Large intestine (tissue), 3 donors: ENCODE results near the gene RASA2. TPM values are rescaled to one million over a fixed set of nuclear protein-coding genes. Genes with fewer than 3 reads are reported as not detected.

Experiments used
- DNase-seq, 2 donors: peaks; one replicate each; pipeline versions ENCODE4 v3.0.0 to v3.0.0-alpha.2; 2013
- H3K27ac ChIP-seq: one replicate; pipeline ENCODE4 v1.5.1; 2013; ENCODE audit warnings: low read length
- H3K27me3 ChIP-seq: 2 replicates; pipeline ENCODE4 v1.6.1; 2013; ENCODE audit warnings: low read length; ENCODE audit not compliant: control insufficient read depth, insufficient read depth
- H3K36me3 ChIP-seq: 2 replicates; pipeline ENCODE4 v1.6.1; 2013; ENCODE audit warnings: low read length; ENCODE audit not compliant: control insufficient read depth, insufficient read depth
- H3K4me1 ChIP-seq: one replicate; pipeline ENCODE4 v1.6.1; 2013; ENCODE audit warnings: low read length; ENCODE audit not compliant: control insufficient read depth, insufficient read depth
- H3K4me3 ChIP-seq: one replicate; pipeline ENCODE4 v1.5.1; 2013; ENCODE audit warnings: low read length
- H3K9me3 ChIP-seq: one replicate; pipeline ENCODE4 v1.6.1; 2013; ENCODE audit warnings: mild to moderate bottlenecking, low read depth, low read length, moderate library complexity; ENCODE audit not compliant: control insufficient read depth
- WGBS: methylation state at CpG from one replicate; pipeline ENCODE4 v1.1.5; 2013; ENCODE audit warnings: low lambda C conversion rate; ENCODE audit not compliant: insufficient coverage; 5-methylcytosine and 5-hydroxymethylcytosine counted together
- polyA plus RNA-seq: library from polyadenylated mRNA; unstranded; fragments of 120-200 nt; gene quantifications from one replicate; pipeline ENCODE4 v1.2.1, GENCODE V29; 2013

Gene RASA2
- polyA plus RNA-seq, 1 donor, result 17.8 TPM

GRCh38 chr3:141511361-141511760, 24.5 kb downstream of the RASA2 start:
- Histone ChIP-seq H3K4me1 (no peaks in the 10 kb centered on the region), H3K27ac (no peak overlapping the region), H3K27me3 (no peaks in the 10 kb centered on the region), H3K36me3 (peaks cover 8% of the 10 kb centered on the region), H3K4me3 (no peak overlapping the region), H3K9me3 (no peaks in the 10 kb centered on the region)
- DNase-seq, result no peak
- WGBS, result 100% methylated on average over 1 of the region's 4 CpGs

- Histone ChIP-seq H3K9me3 (no peaks in the 10 kb centered on the region), H3K4me3 (no peak overlapping the region), H3K27ac (no peak overlapping the region), H3K27me3 (no peaks in the 10 kb centered on the region), H3K4me1 (no peaks in the 10 kb centered on the region), H3K36me3 (peaks cover 20% of the 10 kb centered on the region)
- no peak for DNase-seq
Observed at GRCh38 chr3:141514382-141514781, 27.6 kb downstream of the RASA2 start.

DNA sequence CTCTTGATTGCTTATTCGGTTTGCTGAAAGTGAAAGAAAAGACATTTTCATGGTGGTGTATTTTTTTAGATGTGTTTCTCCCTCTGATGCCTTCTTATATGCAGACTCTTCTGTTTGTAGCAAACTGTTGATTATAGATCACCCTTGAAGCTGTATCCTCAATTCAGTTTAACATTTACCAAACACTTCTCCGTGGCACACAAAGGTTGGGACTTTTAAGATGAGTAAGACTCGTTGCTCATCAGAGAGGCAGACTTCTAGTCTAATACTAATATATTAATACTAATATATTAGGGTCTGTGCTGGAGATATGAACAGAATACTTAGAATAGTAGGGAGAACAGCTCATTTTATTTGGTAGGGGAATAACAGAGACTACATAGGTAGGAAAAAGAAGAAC, 32.8 kb downstream of the RASA2 start:
- DNase-seq, result no peak
- Histone ChIP-seq H3K27ac (no peak overlapping the region), H3K4me3 (no peak overlapping the region), H3K27me3 (no peaks in the 10 kb centered on the region), H3K4me1 (no peaks in the 10 kb centered on the region), H3K36me3 (peaks cover 26% of the 10 kb centered on the region), H3K9me3 (no peaks in the 10 kb centered on the region)
- WGBS, result 100% methylated on average over 1 of the region's 3 CpGs

GRCh38 chr3:141521781-141522180, 35.0 kb downstream of the RASA2 start:
- Histone ChIP-seq H3K27me3 (no peaks in the 10 kb centered on the region), H3K4me3 (no peak overlapping the region), H3K27ac (no peak overlapping the region), H3K36me3 (peaks cover 28% of the 10 kb centered on the region), H3K9me3 (no peaks in the 10 kb centered on the region), H3K4me1 (no peaks in the 10 kb centered on the region)
- no peak for DNase-seq

DNA sequence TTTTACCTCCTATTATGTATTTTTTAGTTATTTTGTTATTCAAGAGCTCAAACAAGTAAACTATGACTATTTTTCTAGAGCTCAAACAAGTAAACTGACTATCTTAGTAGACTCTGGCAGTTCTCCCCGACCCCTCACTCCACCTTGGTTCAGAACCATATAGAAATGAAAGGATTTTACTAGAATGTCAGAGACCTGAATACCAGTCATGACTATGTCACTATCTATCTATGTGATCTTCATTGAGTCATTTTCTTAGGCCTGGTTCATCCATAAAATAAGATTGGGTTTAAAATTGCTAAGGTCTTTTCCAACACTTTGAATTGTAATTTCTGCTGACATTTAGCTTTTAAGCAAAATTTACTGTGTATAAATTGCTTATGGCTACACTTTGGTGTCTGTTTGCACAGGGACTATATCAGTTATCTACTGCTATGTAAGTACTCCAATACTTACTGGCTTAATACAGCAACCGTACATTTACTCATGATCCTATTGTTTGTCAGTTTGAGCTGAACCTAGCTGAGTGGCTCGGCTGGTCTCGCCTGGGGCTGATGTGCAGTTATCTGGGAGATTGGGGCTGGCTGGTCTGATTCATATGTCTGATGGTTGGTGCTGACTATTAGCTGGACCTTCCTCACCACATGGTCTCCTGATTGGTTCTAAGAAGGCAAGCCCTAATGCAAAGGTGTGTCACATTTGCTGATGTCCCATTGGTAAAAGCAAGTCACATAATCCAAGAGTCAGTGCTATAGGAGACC, 37.0 kb downstream of the RASA2 start:
- no peak overlapping the region for H3K27ac ChIP-seq
- peaks cover 18% of the 10 kb centered on the region for H3K36me3 ChIP-seq
- no peak for DNase-seq
- WGBS, result no CpG with 5 or more reads among the region's 4 CpGs
- no peaks in the 10 kb centered on the region for H3K27me3 ChIP-seq
- H3K9me3 ChIP-seq, result no peaks in the 10 kb centered on the region
- H3K4me3 ChIP-seq, result no peak overlapping the region
- no peaks in the 10 kb centered on the region for H3K4me1 ChIP-seq

- WGBS, result 83% methylated on average over 1 of the region's 1 CpG
- no peak for DNase-seq
- no peak overlapping the region for H3K27ac ChIP-seq
Observed at GRCh38 chr3:141524988-141525387, 38.2 kb downstream of the RASA2 start.

DNA sequence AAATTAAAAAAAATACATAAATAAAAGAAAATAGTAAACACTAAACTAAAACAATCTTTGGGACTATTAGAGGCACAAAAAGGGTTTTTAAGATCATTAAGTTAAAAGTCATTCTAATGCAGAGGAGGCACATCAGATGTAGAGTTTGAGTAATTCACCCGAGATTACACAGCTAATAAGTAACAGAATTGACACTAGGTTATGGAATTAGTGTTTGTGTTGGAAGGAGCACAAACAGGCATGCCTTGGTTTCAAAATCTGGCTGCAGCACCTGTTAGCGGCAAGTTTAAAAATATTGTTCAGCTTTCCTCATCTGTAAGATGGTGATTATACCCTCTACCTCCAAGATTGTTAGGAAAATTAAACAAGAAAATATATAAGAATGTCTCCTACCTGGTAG, 39.0 kb downstream of the RASA2 start:
- Histone ChIP-seq H3K27ac (no peak overlapping the region), H3K4me1 (no peaks in the 10 kb centered on the region), H3K9me3 (no peaks in the 10 kb centered on the region), H3K27me3 (no peaks in the 10 kb centered on the region), H3K4me3 (no peak overlapping the region), H3K36me3 (peaks cover 17% of the 10 kb centered on the region)
- no peak for DNase-seq
- 14% methylated on average over 1 of the region's 2 CpGs for WGBS

More at GRCh38 chr3:141524988-141525387, 38.2 kb downstream of the RASA2 start:
- no peaks in the 10 kb centered on the region for H3K4me1 ChIP-seq
- no peaks in the 10 kb centered on the region for H3K27me3 ChIP-seq
- no peaks in the 10 kb centered on the region for H3K9me3 ChIP-seq
- no peak overlapping the region for H3K4me3 ChIP-seq
- peaks cover 16% of the 10 kb centered on the region for H3K36me3 ChIP-seq

- H3K36me3 ChIP-seq, result peaks cover 17% of the 10 kb centered on the region
- no peaks in the 10 kb centered on the region for H3K27me3 ChIP-seq
- DNase-seq, result no peak
- no peak overlapping the region for H3K4me3 ChIP-seq
- no peak overlapping the region for H3K27ac ChIP-seq
- H3K9me3 ChIP-seq, result no peaks in the 10 kb centered on the region
- no peaks in the 10 kb centered on the region for H3K4me1 ChIP-seq
Observed at GRCh38 chr3:141526709-141527108, 39.9 kb downstream of the RASA2 start.

- DNase-seq, result no peak
- Histone ChIP-seq H3K9me3 (no peaks in the 10 kb centered on the region), H3K4me3 (no peak overlapping the region), H3K27me3 (no peaks in the 10 kb centered on the region), H3K36me3 (peaks cover 12% of the 10 kb centered on the region), H3K27ac (no peak overlapping the region), H3K4me1 (no peaks in the 10 kb centered on the region)
- WGBS, result 80% methylated on average over 1 of the region's 1 CpG
Observed at GRCh38 chr3:141528800-141529199, 42.0 kb downstream of the RASA2 start.

GRCh38 chr3:141529256-141529655, 42.4 kb downstream of the RASA2 start:
- DNase-seq, result no peak
- peaks cover 10% of the 10 kb centered on the region for H3K36me3 ChIP-seq
- H3K9me3 ChIP-seq, result no peaks in the 10 kb centered on the region
- no peak overlapping the region for H3K4me3 ChIP-seq
- H3K4me1 ChIP-seq, result no peaks in the 10 kb centered on the region
- no peaks in the 10 kb centered on the region for H3K27me3 ChIP-seq
- no peak overlapping the region for H3K27ac ChIP-seq

DNA sequence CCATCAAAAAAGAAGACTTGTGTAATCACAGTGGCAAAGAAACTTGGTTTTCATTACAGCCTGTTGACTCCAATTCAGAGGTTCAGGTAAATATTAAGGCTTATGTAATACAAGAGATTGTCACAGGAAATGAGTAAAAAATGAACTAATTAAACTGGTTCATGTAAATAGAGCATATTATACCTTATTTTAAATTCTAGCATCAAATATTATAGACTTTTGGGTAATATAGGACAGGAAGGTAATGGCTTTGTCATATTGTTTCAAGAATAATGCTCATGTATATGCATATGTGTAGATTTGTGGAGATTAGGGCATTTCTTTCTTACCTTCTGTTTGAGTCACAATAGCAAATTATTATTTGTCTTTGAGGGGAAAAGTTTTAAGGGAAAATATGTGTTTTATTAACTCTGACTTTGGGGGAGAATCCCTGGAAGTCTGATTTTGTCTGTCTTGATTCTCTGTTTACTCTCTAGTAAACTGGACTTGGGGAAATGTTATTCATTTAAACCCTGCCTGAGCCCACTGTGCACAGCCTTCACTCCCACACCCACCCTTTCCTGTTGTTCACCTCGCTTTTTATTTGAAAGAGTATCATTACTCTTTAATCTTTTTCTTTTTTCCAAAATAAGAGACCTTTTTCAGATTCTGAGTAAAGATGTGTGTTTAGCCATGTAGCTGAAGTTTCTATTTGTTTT, 43.0 kb downstream of the RASA2 start:
- WGBS, result 100% methylated on average over 1 of the region's 1 CpG
- no peaks in the 10 kb centered on the region for H3K9me3 ChIP-seq
- no peak overlapping the region for H3K27ac ChIP-seq
- no peaks in the 10 kb centered on the region for H3K27me3 ChIP-seq
- no peak overlapping the region for H3K4me3 ChIP-seq
- H3K4me1 ChIP-seq, result no peaks in the 10 kb centered on the region
- H3K36me3 ChIP-seq, result peaks cover 9% of the 10 kb centered on the region
- no peak for DNase-seq
